ENCODE results near the gene F2R. TPM values are rescaled to one million over a fixed set of nuclear protein-coding genes. Genes with fewer than 3 reads are reported as not detected.

The F2R gene
- polyA plus RNA-seq, 3 donors from 2014 or later = 92.6 to 115 (median 106) TPM

- no peak for DNase-seq
- Mint-ChIP-seq H3K9me3 (no peaks in the 10 kb centered on the region), H3K27ac (peak overlapping the region in 3 of 6 donors; percentile 49 to 65 (median 53)), H3K36me3 (peaks cover 13 to 50% (median 19%) of the 10 kb centered on the region in 3 donors), H3K4me1 (peaks cover 1 to 21% of the 10 kb centered on the region in 2 donors), H3K27me3 (ENCODE audit: low read depth in 3 of 3) (peaks cover 0 to 5% (median 0%) of the 10 kb centered on the region in 3 donors), H3K4me3 (no peak overlapping the region)
Measured at GRCh38 chr5:76693141-76693540, 22.8 kb upstream of the F2R start.

GRCh38 chr5:76694317-76694716, 21.6 kb upstream of the F2R start:
- no peaks in the 10 kb centered on the region for H3K9me3 Mint-ChIP-seq
- peaks cover 0 to 8% (median 2%) of the 10 kb centered on the region in 3 donors for H3K27me3 Mint-ChIP-seq (ENCODE audit: low read depth in 3 of 3)
- peaks cover 1 to 21% of the 10 kb centered on the region in 2 donors for H3K4me1 Mint-ChIP-seq
- no peak for DNase-seq
- H3K4me3 Mint-ChIP-seq = no peak overlapping the region
- peaks cover 17 to 52% (median 19%) of the 10 kb centered on the region in 3 donors for H3K36me3 Mint-ChIP-seq
- peak overlapping the region in 2 of 6 donors; percentile 37 to 57 for H3K27ac Mint-ChIP-seq

GRCh38 chr5:76695346-76695745, 20.6 kb upstream of the F2R start:
- Mint-ChIP-seq H3K4me1 (peaks cover 1 to 12% of the 10 kb centered on the region in 2 donors), H3K9me3 (no peaks in the 10 kb centered on the region), H3K36me3 (peaks cover 10 to 44% (median 17%) of the 10 kb centered on the region in 3 donors), H3K27me3 (ENCODE audit: low read depth in 3 of 3) (peaks cover 0 to 10% (median 2%) of the 10 kb centered on the region in 3 donors), H3K4me3 (no peak overlapping the region), H3K27ac (peak overlapping the region in 5 of 6 donors; percentile 16 to 55 (median 51))
- DNase-seq = no peak

- peaks cover 1 to 12% of the 10 kb centered on the region in 2 donors for H3K4me1 Mint-ChIP-seq
- H3K27me3 Mint-ChIP-seq (ENCODE audit: low read depth in 3 of 3) = peaks cover 0 to 13% (median 2%) of the 10 kb centered on the region in 3 donors
- peaks cover 16 to 44% (median 24%) of the 10 kb centered on the region in 3 donors for H3K36me3 Mint-ChIP-seq
- H3K27ac Mint-ChIP-seq = peak overlapping the region in 5 of 6 donors; percentile 46 to 80 (median 51)
- no peak for DNase-seq
- H3K4me3 Mint-ChIP-seq = no peak overlapping the region
- no peaks in the 10 kb centered on the region for H3K9me3 Mint-ChIP-seq
Measured at GRCh38 chr5:76696251-76696650, 19.7 kb upstream of the F2R start.

GRCh38 chr5:76697670-76698069, 18.3 kb upstream of the F2R start:
- no peaks in the 10 kb centered on the region for H3K9me3 Mint-ChIP-seq

GRCh38 chr5:76700571-76700970, 15.4 kb upstream of the F2R start:
- peaks cover 27 to 39% (median 30%) of the 10 kb centered on the region in 3 donors for H3K36me3 Mint-ChIP-seq
- H3K9me3 Mint-ChIP-seq = no peaks in the 10 kb centered on the region
- no peak overlapping the region for H3K4me3 Mint-ChIP-seq
- DNase-seq = no peak
- peaks cover 1 to 7% of the 10 kb centered on the region in 2 donors for H3K4me1 Mint-ChIP-seq
- peaks cover 0 to 11% (median 2%) of the 10 kb centered on the region in 3 donors for H3K27me3 Mint-ChIP-seq (ENCODE audit: low read depth in 3 of 3)
- H3K27ac Mint-ChIP-seq = peak overlapping the region in 1 of 6 donors; percentile 50

More at GRCh38 chr5:76697670-76698069, 18.3 kb upstream of the F2R start:
- H3K27ac Mint-ChIP-seq = peak overlapping the region; percentile 8 to 67 (median 42)
- DNase-seq = no peak
- H3K4me1 Mint-ChIP-seq = peaks cover 1 to 6% of the 10 kb centered on the region in 2 donors
- peaks cover 27 to 52% (median 32%) of the 10 kb centered on the region in 3 donors for H3K36me3 Mint-ChIP-seq
- no peak overlapping the region for H3K4me3 Mint-ChIP-seq
- H3K27me3 Mint-ChIP-seq (ENCODE audit: low read depth in 3 of 3) = peaks cover 0 to 13% (median 2%) of the 10 kb centered on the region in 3 donors

GRCh38 chr5:76701298-76701697, 14.6 kb upstream of the F2R start:
- peaks cover 24 to 36% (median 30%) of the 10 kb centered on the region in 3 donors for H3K36me3 Mint-ChIP-seq
- H3K4me3 Mint-ChIP-seq = no peak overlapping the region
- H3K27ac Mint-ChIP-seq = peak overlapping the region in 3 of 6 donors; percentile 16 to 60 (median 43)
- no peaks in the 10 kb centered on the region for H3K9me3 Mint-ChIP-seq
- DNase-seq = no peak
- peaks cover 0 to 12% (median 2%) of the 10 kb centered on the region in 3 donors for H3K27me3 Mint-ChIP-seq (ENCODE audit: low read depth in 3 of 3)
- peaks cover 0 to 7% of the 10 kb centered on the region in 2 donors for H3K4me1 Mint-ChIP-seq

GRCh38 chr5:76703707-76704106, 12.2 kb upstream of the F2R start:
- Mint-ChIP-seq H3K4me1 (peaks cover 0 to 4% of the 10 kb centered on the region in 2 donors), H3K36me3 (peaks cover 21 to 34% (median 23%) of the 10 kb centered on the region in 3 donors), H3K4me3 (no peak overlapping the region), H3K27me3 (ENCODE audit: low read depth in 3 of 3) (peaks cover under 1 to 10% (median 2%) of the 10 kb centered on the region in 3 donors), H3K9me3 (no peaks in the 10 kb centered on the region), H3K27ac (peak overlapping the region in 2 of 6 donors; percentile 60 to 72)
- no peak for DNase-seq

GRCh38 chr5:76704131-76704663, 11.7 kb upstream of the F2R start:
- H3K27ac Mint-ChIP-seq = peak overlapping the region in 1 of 6 donors; percentile 49
- H3K36me3 Mint-ChIP-seq = peaks cover 18 to 33% (median 23%) of the 10 kb centered on the region in 3 donors
- no peak for DNase-seq
- no peak overlapping the region for H3K4me3 Mint-ChIP-seq
- H3K4me1 Mint-ChIP-seq = peaks cover 0 to 4% of the 10 kb centered on the region in 2 donors
- H3K27me3 Mint-ChIP-seq (ENCODE audit: low read depth in 3 of 3) = peaks cover 0 to 8% (median 2%) of the 10 kb centered on the region in 3 donors
- H3K9me3 Mint-ChIP-seq = no peaks in the 10 kb centered on the region

GRCh38 chr5:76705574-76705973, 10.4 kb upstream of the F2R start:
- peaks cover 0 to 5% of the 10 kb centered on the region in 2 donors for H3K4me1 Mint-ChIP-seq
- H3K4me3 Mint-ChIP-seq = no peak overlapping the region
- DNase-seq = no peak
- H3K36me3 Mint-ChIP-seq = peaks cover 17 to 32% (median 21%) of the 10 kb centered on the region in 3 donors
- H3K27me3 Mint-ChIP-seq (ENCODE audit: low read depth in 3 of 3) = peaks cover 0 to 5% (median 3%) of the 10 kb centered on the region in 3 donors
- H3K9me3 Mint-ChIP-seq = no peaks in the 10 kb centered on the region
- H3K27ac Mint-ChIP-seq = peak overlapping the region in 3 of 6 donors; percentile 6 to 73 (median 28)

GRCh38 chr5:76709762-76710161, 6.2 kb upstream of the F2R start:
- Mint-ChIP-seq H3K4me1 (peaks cover 17 to 23% of the 10 kb centered on the region in 2 donors), H3K9me3 (no peaks in the 10 kb centered on the region), H3K36me3 (peaks cover 0 to 10% (median 3%) of the 10 kb centered on the region in 3 donors), H3K4me3 (no peak overlapping the region), H3K27ac (peak overlapping the region in 3 of 6 donors; percentile 61 to 69 (median 68)), H3K27me3 (ENCODE audit: low read depth in 3 of 3) (peaks cover 0 to 5% (median 2%) of the 10 kb centered on the region in 3 donors)
- DNase-seq = no peak

GRCh38 chr5:76710991-76711390, 4.9 kb upstream of the F2R start:
- Mint-ChIP-seq H3K36me3 (peaks cover 0 to 10% (median 0%) of the 10 kb centered on the region in 3 donors), H3K9me3 (no peaks in the 10 kb centered on the region), H3K4me1 (peaks cover 22 to 24% of the 10 kb centered on the region in 2 donors), H3K27me3 (ENCODE audit: low read depth in 3 of 3) (peaks cover 2 to 11% (median 3%) of the 10 kb centered on the region in 3 donors), H3K4me3 (no peak overlapping the region), H3K27ac (peak overlapping the region in 4 of 6 donors; percentile 8 to 73 (median 18))
- DNase-seq = no peak

- Mint-ChIP-seq H3K4me3 (peak overlapping the region; percentile 85 to 95 (median 94)), H3K36me3 (no peaks in the 10 kb centered on the region), H3K9me3 (no peaks in the 10 kb centered on the region), H3K4me1 (peaks cover 55 to 59% of the 10 kb centered on the region in 2 donors), H3K27me3 (ENCODE audit: low read depth in 3 of 3) (peaks cover 2 to 12% (median 9%) of the 10 kb centered on the region in 3 donors), H3K27ac (peak overlapping the region; percentile 55 to 90 (median 80))
- no peak for DNase-seq
Measured at GRCh38 chr5:76714751-76715485, 1.0 kb upstream of the F2R start.

GRCh38 chr5:76715486-76715735, 515 bp upstream of the F2R start:
- peaks cover 2 to 12% (median 9%) of the 10 kb centered on the region in 3 donors for H3K27me3 Mint-ChIP-seq (ENCODE audit: low read depth in 3 of 3)
- peaks cover 56 to 62% of the 10 kb centered on the region in 2 donors for H3K4me1 Mint-ChIP-seq
- H3K27ac Mint-ChIP-seq = peak overlapping the region; percentile 20 to 90 (median 80)
- no peaks in the 10 kb centered on the region for H3K36me3 Mint-ChIP-seq
- peak overlapping the region; percentile 85 to 95 (median 94) for H3K4me3 Mint-ChIP-seq
- H3K9me3 Mint-ChIP-seq = no peaks in the 10 kb centered on the region
- peak in 2 of 3 donors; percentile 26 to 29 for DNase-seq

All from immature natural killer cell (primary cell).